SK-N-SH treated with all-trans-retinoic acid at 6 μM for 48 hours (cell line): ENCODE measurements around the gene AMOTL2.

Source experiments
- ATAC-seq: fragments of 200-7000 bp; cut with Tn5 transposase; 3 replicates; pipeline ENCODE4 v1.9.1; 2020; ENCODE audit warnings: mild to moderate bottlenecking, moderate library complexity
- ARNTL ChIP-seq: fragments of 450-650 bp; formaldehyde crosslinking; IDR thresholded peaks from 2 replicates; pipeline ENCODE4 v1.5.0; 2020; ENCODE audit warnings: low read depth, mild to moderate bottlenecking, moderate library complexity, borderline replicate concordance
- CSDC2 ChIP-seq: fragments of 250-450 bp; sonication (Bioruptor Pico); IDR thresholded peaks from 2 replicates; pipeline ENCODE4 v1.5.0; 2020; ENCODE audit warnings: mild to moderate bottlenecking, moderate library complexity
- ESRRG ChIP-seq: fragments of 250-450 bp; sonication (Bioruptor Pico); IDR thresholded peaks from 2 replicates; pipeline ENCODE4 v1.6.1; 2021; ENCODE audit warnings: mild to moderate bottlenecking
- GLIS3 ChIP-seq: fragments of 250-450 bp; sonication (Bioruptor Pico); IDR thresholded peaks from 2 replicates; pipeline ENCODE4 v1.5.0; 2020; ENCODE audit warnings: mild to moderate bottlenecking, moderate library complexity
- ISL1 ChIP-seq: fragments of 250-450 bp; sonication (Bioruptor Pico); IDR thresholded peaks from 2 replicates; pipeline ENCODE4 v2.1.2; 2022; ENCODE audit warnings: mild to moderate bottlenecking, moderate library complexity
- OSR1 ChIP-seq: fragments of 250-450 bp; sonication (Bioruptor Pico); IDR thresholded peaks from 2 replicates; pipeline ENCODE4 v1.8.0; 2022; ENCODE audit warnings: moderate library complexity, mild to moderate bottlenecking, inconsistent platforms
- PPARA ChIP-seq: fragments of 250-450 bp; sonication (Bioruptor Pico); IDR thresholded peaks from 2 replicates; pipeline ENCODE4 v1.5.0; 2020; ENCODE audit warnings: mild to moderate bottlenecking, borderline replicate concordance
- RARB ChIP-seq: fragments of 250-450 bp; sonication (Bioruptor Pico); IDR thresholded peaks from 2 replicates; pipeline ENCODE4 v1.8.0; 2021; ENCODE audit warnings: mild to moderate bottlenecking, moderate library complexity
- SNAI2 ChIP-seq: fragments of 250-450 bp; sonication (Bioruptor Pico); IDR thresholded peaks from 2 replicates; pipeline ENCODE4 v1.5.0; 2020; ENCODE audit warnings: mild to moderate bottlenecking, moderate library complexity
- TCF4 ChIP-seq: fragments of 250-450 bp; sonication (Bioruptor Pico); IDR thresholded peaks from 2 replicates; pipeline ENCODE4 v1.8.0; 2021; ENCODE audit warnings: mild to moderate bottlenecking, moderate library complexity, borderline replicate concordance
- ZC3H10 ChIP-seq: fragments of 250-450 bp; sonication (Bioruptor Pico); IDR thresholded peaks from 2 replicates; pipeline ENCODE4 v1.5.1; 2021; ENCODE audit warnings: mild to moderate bottlenecking, moderate library complexity
- ZFP30 ChIP-seq: fragments of 450-650 bp; formaldehyde crosslinking; IDR thresholded peaks from 2 replicates; pipeline ENCODE4 v1.5.0; 2022; ENCODE audit warnings: mild to moderate bottlenecking, moderate library complexity
- ZNF565 ChIP-seq: fragments of 450-650 bp; formaldehyde crosslinking; conservative IDR thresholded peaks from 2 replicates; pipeline ENCODE4 v1.5.0; 2020; ENCODE audit warnings: low read depth, mild to moderate bottlenecking, moderate library complexity
- ZNF70 ChIP-seq: fragments of 450-650 bp; formaldehyde crosslinking; IDR thresholded peaks from 2 replicates; pipeline ENCODE4 v1.5.0; 2020; ENCODE audit warnings: mild to moderate bottlenecking, moderate library complexity
- ZNF8 ChIP-seq: fragments of 450-650 bp; formaldehyde crosslinking; IDR thresholded peaks from 2 replicates; pipeline ENCODE4 v1.5.0; 2020; ENCODE audit warnings: mild to moderate bottlenecking, moderate library complexity
- TF ChIP-seq, protein P1 (sequence below): fragments of 250-450 bp; sonication (Bioruptor Pico); IDR thresholded peaks from 2 replicates; pipeline ENCODE4 v1.8.0; 2021; ENCODE audit warnings: low read depth, mild to moderate bottlenecking, moderate library complexity, borderline replicate concordance
- TF ChIP-seq, protein P2 (sequence below): fragments of 250-450 bp; sonication (Bioruptor Pico); IDR thresholded peaks from 2 replicates; pipeline ENCODE4 v1.8.0; 2020; ENCODE audit warnings: mild to moderate bottlenecking, moderate library complexity, borderline replicate concordance
- TF ChIP-seq, protein P3 (sequence below): fragments of 250-450 bp; sonication (Bioruptor Pico); IDR thresholded peaks from 2 replicates; pipeline ENCODE4 v1.5.1; 2020; ENCODE audit warnings: low read depth, mild to moderate bottlenecking, moderate library complexity
- TF ChIP-seq, protein P4 (sequence below): fragments of 250-450 bp; sonication (Bioruptor Pico); IDR thresholded peaks from 2 replicates; pipeline ENCODE4 v1.5.0; 2020; ENCODE audit warnings: mild to moderate bottlenecking, moderate library complexity
- TF ChIP-seq, protein P5 (sequence below): fragments of 250-450 bp; sonication (Bioruptor Pico); IDR thresholded peaks from 2 replicates; pipeline ENCODE4 v1.5.1; 2021; ENCODE audit warnings: mild to moderate bottlenecking, moderate library complexity

The AMOTL2 gene

DNA sequence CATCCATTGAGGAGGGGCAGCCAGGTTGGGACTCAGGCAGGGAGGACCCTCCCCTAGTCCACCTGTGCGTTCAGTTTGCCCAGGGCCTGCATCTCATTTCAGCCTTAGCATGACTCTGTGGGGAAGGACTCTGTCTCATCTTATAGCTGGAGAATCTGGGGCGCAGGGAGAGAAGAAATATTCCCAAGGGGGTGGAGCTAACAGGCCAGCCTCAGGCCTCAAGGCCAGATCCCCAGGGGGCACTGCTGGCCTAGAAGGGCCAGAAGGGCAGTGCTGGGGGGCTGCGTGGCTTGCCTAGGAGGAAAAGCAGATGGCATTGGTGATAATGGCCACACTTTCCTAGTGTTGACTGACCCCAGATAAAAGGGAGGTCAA lies 10.9 kb downstream of the AMOTL2 start:
- TF ChIP-seq TCF4 (CRISPR knock-in tag) (no peak), OSR1 (CRISPR knock-in tag) (no peak), ZNF8 (CRISPR knock-in tag) (no peak), ZC3H10 (CRISPR knock-in tag) (no peak), ISL1 (CRISPR knock-in tag) (no peak), PPARA (CRISPR knock-in tag) (no peak), RARB (CRISPR knock-in tag) (no peak)
- TF ChIP-seq, protein P1, sequence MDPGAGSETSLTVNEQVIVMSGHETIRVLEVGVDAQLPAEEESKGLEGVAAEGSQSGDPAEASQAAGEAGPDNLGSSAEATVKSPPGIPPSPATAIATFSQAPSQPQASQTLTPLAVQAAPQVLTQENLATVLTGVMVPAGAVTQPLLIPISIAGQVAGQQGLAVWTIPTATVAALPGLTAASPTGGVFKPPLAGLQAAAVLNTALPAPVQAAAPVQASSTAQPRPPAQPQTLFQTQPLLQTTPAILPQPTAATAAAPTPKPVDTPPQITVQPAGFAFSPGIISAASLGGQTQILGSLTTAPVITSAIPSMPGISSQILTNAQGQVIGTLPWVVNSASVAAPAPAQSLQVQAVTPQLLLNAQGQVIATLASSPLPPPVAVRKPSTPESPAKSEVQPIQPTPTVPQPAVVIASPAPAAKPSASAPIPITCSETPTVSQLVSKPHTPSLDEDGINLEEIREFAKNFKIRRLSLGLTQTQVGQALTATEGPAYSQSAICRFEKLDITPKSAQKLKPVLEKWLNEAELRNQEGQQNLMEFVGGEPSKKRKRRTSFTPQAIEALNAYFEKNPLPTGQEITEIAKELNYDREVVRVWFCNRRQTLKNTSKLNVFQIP (CRISPR knock-in tag), result no peak
- ATAC-seq, result no peak

DNA sequence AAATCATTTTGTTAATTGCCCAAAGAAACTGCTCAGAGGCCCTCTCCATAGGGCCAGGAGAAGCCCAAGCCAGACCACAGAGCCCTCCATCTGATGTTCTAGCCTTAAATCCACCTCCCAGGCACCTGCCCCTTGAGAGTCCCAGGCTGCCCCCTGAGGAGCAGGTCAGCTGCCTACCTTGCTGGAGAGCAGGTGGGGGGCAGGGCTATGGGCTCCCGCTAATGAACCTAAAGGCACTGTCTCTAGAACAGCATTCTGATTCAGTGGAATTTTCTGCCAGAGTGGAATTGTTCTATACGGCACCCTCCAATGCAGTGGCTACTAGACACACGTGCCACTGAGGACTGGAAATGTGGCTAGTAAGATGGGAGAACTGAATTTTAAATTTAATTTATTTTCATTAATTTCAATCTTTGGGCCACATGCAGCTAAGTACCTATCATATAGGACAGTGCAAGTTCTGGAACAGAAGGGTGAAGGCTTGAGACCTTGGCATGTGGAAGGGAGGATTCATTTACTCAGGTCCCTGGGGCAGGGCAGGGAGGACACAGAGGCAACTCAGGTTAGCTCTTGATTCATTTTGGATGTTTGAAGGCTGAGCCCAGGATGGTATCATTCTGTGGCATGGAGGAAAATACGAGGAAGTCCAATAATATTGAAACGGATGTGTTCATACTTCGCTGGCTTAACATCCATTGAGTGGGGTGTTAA lies 11.4 kb downstream of the AMOTL2 start:
- ATAC-seq, result no peak
- TF ChIP-seq CSDC2 (CRISPR knock-in tag), result no peak
- no peak for TF ChIP-seq ZC3H10 (CRISPR knock-in tag)
- TF ChIP-seq, protein P2, sequence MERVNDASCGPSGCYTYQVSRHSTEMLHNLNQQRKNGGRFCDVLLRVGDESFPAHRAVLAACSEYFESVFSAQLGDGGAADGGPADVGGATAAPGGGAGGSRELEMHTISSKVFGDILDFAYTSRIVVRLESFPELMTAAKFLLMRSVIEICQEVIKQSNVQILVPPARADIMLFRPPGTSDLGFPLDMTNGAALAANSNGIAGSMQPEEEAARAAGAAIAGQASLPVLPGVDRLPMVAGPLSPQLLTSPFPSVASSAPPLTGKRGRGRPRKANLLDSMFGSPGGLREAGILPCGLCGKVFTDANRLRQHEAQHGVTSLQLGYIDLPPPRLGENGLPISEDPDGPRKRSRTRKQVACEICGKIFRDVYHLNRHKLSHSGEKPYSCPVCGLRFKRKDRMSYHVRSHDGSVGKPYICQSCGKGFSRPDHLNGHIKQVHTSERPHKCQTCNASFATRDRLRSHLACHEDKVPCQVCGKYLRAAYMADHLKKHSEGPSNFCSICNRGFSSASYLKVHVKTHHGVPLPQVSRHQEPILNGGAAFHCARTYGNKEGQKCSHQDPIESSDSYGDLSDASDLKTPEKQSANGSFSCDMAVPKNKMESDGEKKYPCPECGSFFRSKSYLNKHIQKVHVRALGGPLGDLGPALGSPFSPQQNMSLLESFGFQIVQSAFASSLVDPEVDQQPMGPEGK (CRISPR knock-in tag), result no peak
- TF ChIP-seq RARB (CRISPR knock-in tag), result no peak

DNA sequence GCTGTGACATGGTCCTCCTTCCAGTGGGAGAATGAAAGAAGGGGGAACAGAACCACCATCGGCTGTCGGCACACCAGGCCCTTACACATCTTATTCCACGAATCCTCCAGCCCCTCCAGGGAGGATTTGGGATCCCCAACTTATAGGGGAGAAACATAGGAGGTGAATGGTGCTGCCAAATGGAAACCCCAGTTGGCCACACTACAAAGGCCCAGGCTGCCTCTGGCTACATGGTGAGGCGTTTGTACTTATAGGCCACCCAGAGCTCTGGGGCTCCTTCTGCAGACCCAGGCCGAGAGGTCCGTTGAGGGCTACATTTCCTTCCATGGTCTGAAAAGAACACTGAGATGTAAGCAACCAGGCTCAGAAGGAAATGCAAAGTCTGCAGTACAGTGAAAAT lies 12.0 kb downstream of the AMOTL2 start:
- no peak for ATAC-seq

More for the DNA sequence above, 12.0 kb downstream of the AMOTL2 start:
- no peak for TF ChIP-seq ESRRG (CRISPR knock-in tag)
- TF ChIP-seq, protein P1 (CRISPR knock-in tag), result no peak
- TF ChIP-seq ARNTL, result no peak
- TF ChIP-seq GLIS3 (CRISPR knock-in tag), result no peak
- TF ChIP-seq, protein P3, sequence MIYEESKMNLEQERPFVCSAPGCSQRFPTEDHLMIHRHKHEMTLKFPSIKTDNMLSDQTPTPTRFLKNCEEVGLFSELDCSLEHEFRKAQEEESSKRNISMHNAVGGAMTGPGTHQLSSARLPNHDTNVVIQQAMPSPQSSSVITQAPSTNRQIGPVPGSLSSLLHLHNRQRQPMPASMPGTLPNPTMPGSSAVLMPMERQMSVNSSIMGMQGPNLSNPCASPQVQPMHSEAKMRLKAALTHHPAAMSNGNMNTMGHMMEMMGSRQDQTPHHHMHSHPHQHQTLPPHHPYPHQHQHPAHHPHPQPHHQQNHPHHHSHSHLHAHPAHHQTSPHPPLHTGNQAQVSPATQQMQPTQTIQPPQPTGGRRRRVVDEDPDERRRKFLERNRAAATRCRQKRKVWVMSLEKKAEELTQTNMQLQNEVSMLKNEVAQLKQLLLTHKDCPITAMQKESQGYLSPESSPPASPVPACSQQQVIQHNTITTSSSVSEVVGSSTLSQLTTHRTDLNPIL (CRISPR knock-in tag), result no peak
- TF ChIP-seq, protein P2 (CRISPR knock-in tag), result no peak
- TF ChIP-seq ZFP30 (CRISPR knock-in tag), result no peak
- no peak for TF ChIP-seq ZNF70 (CRISPR knock-in tag)
- no peak for TF ChIP-seq TCF4 (CRISPR knock-in tag)
- TF ChIP-seq ZNF8 (CRISPR knock-in tag), result no peak
- TF ChIP-seq, protein P4, sequence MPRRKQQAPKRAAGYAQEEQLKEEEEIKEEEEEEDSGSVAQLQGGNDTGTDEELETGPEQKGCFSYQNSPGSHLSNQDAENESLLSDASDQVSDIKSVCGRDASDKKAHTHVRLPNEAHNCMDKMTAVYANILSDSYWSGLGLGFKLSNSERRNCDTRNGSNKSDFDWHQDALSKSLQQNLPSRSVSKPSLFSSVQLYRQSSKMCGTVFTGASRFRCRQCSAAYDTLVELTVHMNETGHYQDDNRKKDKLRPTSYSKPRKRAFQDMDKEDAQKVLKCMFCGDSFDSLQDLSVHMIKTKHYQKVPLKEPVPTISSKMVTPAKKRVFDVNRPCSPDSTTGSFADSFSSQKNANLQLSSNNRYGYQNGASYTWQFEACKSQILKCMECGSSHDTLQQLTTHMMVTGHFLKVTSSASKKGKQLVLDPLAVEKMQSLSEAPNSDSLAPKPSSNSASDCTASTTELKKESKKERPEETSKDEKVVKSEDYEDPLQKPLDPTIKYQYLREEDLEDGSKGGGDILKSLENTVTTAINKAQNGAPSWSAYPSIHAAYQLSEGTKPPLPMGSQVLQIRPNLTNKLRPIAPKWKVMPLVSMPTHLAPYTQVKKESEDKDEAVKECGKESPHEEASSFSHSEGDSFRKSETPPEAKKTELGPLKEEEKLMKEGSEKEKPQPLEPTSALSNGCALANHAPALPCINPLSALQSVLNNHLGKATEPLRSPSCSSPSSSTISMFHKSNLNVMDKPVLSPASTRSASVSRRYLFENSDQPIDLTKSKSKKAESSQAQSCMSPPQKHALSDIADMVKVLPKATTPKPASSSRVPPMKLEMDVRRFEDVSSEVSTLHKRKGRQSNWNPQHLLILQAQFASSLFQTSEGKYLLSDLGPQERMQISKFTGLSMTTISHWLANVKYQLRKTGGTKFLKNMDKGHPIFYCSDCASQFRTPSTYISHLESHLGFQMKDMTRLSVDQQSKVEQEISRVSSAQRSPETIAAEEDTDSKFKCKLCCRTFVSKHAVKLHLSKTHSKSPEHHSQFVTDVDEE, result no peak
- TF ChIP-seq, protein P5, sequence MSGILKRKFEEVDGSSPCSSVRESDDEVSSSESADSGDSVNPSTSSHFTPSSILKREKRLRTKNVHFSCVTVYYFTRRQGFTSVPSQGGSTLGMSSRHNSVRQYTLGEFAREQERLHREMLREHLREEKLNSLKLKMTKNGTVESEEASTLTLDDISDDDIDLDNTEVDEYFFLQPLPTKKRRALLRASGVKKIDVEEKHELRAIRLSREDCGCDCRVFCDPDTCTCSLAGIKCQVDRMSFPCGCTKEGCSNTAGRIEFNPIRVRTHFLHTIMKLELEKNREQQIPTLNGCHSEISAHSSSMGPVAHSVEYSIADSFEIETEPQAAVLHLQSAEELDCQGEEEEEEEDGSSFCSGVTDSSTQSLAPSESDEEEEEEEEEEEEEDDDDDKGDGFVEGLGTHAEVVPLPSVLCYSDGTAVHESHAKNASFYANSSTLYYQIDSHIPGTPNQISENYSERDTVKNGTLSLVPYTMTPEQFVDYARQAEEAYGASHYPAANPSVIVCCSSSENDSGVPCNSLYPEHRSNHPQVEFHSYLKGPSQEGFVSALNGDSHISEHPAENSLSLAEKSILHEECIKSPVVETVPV (CRISPR knock-in tag), result no peak
- TF ChIP-seq ZNF565 (CRISPR knock-in tag), result no peak
- TF ChIP-seq CSDC2 (CRISPR knock-in tag), result no peak
- no peak for TF ChIP-seq SNAI2 (CRISPR knock-in tag)
